ENCODE data around the gene SCNN1B.
"Not testable (repeated sequence)": the region's sequence is repeated elsewhere in the genome, so short reads cannot be mapped to it uniquely, and the experiment has no call there.

SCNN1B gene, protein sequence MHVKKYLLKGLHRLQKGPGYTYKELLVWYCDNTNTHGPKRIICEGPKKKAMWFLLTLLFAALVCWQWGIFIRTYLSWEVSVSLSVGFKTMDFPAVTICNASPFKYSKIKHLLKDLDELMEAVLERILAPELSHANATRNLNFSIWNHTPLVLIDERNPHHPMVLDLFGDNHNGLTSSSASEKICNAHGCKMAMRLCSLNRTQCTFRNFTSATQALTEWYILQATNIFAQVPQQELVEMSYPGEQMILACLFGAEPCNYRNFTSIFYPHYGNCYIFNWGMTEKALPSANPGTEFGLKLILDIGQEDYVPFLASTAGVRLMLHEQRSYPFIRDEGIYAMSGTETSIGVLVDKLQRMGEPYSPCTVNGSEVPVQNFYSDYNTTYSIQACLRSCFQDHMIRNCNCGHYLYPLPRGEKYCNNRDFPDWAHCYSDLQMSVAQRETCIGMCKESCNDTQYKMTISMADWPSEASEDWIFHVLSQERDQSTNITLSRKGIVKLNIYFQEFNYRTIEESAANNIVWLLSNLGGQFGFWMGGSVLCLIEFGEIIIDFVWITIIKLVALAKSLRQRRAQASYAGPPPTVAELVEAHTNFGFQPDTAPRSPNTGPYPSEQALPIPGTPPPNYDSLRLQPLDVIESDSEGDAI

DNA sequence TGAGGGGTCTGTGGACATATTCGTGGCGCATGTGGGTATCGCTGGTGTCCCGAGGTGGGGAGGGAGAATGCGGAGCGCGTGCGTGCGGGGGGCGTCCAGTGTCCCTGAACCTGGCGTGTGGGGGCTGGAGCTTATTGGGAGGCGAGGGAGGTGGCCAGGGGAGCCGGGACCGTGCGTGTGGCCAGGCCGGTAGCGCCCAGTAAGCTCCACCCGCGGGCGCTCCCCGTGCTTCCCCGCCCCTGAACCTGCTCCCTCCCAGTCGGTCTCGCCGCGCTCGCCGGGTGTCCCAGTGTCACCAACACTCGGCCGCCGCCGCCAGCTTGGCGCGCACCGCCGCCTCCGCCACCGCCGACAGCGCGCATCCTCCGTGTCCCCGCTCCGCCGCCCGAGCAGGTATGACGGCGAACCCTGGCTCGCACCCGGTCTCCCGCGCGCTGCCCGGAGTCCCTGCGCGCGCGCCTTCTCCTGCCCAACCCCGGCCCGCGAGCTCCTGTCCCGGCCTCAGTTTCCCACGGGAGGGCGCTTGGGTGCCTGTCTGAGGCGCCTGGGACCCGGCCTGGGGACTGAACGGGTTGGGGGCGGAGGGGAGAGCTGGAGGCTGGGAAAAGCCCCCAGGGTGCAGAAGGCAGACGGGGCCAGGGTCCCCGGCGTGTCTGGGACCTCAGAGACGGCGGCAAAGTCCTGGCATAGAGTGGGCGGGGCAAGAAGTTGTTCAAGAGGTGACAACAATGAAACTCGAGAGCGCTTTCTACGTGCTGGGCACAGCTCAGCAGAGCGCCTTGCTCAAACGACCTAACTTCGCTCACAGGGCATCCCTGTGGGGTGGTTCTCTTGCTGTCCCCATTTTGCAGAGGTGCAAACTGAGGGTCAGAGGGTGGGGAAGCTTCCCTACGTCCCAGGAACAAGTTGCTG, at the start of gene SCNN1B:
Gene SCNN1B (plus strand): TSS at position 258 of the 912 bp plus-strand sequence. CDS start 46,298 bp downstream, outside the sequence.
- DNase-seq, result no peak

DNA sequence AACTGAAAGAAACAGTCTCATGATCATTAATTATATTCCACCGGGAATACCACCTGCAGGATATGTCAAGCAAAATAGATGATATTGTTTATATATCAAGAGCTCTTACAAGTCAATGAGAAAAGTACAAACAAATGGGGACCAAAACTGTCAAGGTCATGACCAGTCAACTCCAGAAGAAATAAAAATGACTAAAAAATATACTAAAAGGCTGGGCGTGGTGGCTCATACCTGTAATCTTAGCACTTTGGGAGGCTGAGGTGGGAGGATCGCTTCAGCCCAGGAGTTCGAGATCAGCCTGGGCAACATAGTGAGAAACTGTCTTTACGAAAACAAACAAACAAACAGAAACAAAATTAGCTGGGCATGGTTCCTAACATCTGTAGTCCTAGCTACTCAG, 49.8 kb upstream of the SCNN1B start:
- no peak for DNase-seq

- not testable (repeated sequence) for DNase-seq
These were observed 48.5 kb upstream of the SCNN1B start for GRCh38 chr16:23253650-23254049.

DNA sequence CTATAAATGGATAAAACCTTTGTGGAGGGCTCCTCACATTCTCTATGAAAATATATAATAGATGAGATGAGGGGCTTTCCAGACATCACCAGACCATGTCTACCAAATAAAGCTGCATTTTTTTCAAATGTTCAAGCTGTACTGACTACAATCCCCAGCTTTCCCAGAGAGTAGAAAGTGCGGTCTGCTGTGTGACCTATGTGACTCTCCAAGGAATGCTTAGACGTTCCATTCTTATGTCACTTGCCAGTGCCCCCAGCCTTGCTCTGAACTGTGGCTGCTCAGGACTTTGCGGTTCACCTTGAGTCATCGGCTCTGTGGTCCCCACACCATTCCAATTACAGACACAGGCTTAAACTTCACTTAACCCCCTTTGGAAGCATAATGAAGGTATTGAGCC, 47.8 kb upstream of the SCNN1B start:
- DNase-seq, result no peak

- DNase-seq, result no peak
These were observed 47.1 kb upstream of the SCNN1B start for GRCh38 chr16:23255000-23255399.

DNA sequence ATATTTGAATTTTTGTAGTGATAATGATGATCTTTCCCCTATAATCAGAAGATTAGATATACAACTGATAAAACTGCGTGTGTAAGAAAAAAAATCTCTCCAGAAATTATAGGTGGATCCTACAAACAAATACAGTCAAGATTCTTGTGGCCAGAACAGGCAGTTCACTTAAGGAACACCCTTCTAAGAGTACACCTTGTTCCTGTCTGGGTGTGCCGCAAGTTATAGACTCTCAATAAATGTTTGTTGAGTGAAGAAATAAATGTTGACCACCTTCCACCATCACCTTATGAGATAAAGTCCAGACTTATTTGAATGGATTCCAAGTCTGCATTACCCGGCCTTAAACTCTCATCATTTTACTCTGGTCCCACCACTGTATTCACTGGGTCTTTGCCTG, 45.7 kb upstream of the SCNN1B start:
- no peak for DNase-seq

DNA sequence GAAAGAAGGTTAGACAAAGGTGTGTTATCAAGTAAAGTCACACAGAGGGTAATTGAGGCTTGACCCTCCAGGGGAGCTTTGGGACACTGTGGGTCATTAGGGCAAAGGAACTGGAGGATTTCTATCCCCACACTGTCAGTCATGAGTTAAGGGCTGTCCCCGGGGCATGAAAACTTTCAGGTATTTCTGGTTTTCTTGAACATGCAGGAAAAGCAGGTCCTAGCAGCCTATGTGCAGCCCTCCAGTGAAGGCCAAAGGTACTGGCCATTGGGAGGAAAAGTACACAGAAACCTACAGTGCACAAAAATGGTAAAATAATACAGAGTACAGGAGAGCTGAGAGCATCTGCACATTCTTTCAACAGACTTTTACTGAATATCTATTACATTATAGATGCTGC, 44.4 kb upstream of the SCNN1B start:
- no peak for DNase-seq

DNA sequence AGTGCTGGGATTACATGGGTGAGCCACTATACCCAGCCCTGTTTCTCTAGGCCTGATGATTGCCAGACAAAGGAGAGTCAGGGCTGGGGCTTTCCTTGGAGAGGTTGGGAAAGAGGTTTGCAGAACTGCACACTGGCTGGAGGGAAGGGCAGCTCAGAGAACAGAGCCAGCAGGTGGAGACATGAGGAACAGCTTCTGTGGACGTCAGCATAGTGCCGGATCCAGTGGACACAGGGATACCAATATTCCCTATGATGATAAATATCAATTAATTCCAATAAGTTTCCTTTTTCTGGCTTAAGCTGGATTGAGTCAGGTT, 43.2 kb upstream of the SCNN1B start:
- DNase-seq, result no peak

GRCh38 chr16:23267647-23268046, 34.5 kb upstream of the SCNN1B start:
- no peak for DNase-seq

- DNase-seq, result no peak
These were observed 33.5 kb upstream of the SCNN1B start for GRCh38 chr16:23268561-23268960.

- no peak for DNase-seq
These were observed 32.7 kb upstream of the SCNN1B start for GRCh38 chr16:23269248-23269953.

DNA sequence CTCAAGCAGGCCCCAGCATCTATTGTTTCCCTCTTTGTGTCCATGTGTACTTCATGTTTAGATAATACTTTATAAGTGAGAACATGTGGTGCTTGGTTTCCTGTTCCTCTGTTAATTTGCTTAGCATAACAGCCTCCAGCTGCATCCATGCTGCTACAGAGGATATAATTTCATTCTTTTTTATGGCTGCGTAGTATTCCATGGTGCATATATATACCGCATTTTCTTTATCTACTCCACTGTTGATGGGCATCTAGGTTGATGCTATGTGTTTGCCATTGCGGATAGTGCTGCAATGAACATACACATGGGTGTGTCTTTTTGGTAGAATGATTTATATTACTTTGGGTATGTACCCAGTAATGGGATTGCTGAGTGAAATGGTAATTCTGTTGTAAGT, 31.4 kb upstream of the SCNN1B start:
- no peak for DNase-seq

- no peak for DNase-seq
These were observed 27.1 kb upstream of the SCNN1B start for GRCh38 chr16:23274968-23275367.

- no peak for DNase-seq
These were observed 25.3 kb upstream of the SCNN1B start for GRCh38 chr16:23276821-23277220.

GRCh38 chr16:23278031-23278430, 24.1 kb upstream of the SCNN1B start:
- no peak for DNase-seq

- no peak for DNase-seq
These were observed 22.4 kb upstream of the SCNN1B start for GRCh38 chr16:23279721-23280153.

GRCh38 chr16:23280483-23280967, 21.6 kb upstream of the SCNN1B start:
- no peak for DNase-seq

- DNase-seq, result no peak
These were observed 19.5 kb upstream of the SCNN1B start for GRCh38 chr16:23282568-23282967.

DNA sequence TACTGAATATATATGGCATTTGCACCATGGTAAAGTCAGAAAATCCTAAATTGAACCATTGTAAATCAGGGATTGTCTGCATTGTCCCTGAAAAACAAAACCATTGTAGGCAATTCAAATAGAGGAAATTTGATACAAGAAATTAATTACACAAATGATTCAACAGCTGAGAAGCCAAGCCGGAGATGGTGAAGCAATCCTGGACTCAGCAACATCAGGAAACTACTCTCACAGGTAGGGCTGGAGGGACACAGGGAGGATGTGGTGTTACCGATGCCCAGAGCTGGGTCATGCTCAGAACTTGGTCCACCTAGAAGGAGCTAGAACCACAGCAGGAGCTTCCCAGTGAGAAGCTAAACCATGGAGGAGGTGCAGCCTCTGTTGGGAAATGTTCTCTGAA, 18.5 kb upstream of the SCNN1B start:
- DNase-seq, result no peak

GRCh38 chr16:23284584-23284983, 17.5 kb upstream of the SCNN1B start:
- no peak for DNase-seq

DNA sequence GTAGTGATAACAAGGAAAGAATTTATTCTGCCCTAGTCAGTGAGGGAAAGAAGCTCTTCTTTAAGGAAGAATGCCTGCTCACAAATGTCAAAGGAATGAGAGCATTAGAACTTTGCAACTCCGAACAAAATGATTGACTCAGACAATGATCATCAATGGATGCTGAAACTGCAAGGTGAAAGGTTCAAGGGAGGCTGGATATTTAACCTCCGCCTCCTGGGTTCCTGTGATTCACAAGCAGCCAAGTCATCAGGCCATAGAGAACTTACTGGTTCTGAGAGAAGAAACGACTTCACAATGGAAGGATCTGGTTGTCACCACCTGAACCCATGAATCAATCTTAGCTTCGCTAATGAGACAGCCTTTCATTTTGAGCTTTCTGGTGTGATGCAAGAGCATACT, 16.0 kb upstream of the SCNN1B start:
- no peak for DNase-seq

GRCh38 chr16:23288209-23288608, 13.9 kb upstream of the SCNN1B start:
- DNase-seq, result no peak

All from inflammatory macrophage treated with lipopolysaccharide for 4 hours (primary cell).